HL-60 (cell line): ENCODE data around the gene PRRT2.

Experiments
- POLR2AphosphoS5 ChIP-seq: IDR thresholded peaks from 2 replicates; pipeline ENCODE4 v1.6.1; 2012; ENCODE audit warnings: low read depth
- TF ChIP-seq, protein P1 (sequence below): IDR thresholded peaks from one replicate; pipeline ENCODE4 v1.5.1; 2011; ENCODE audit warnings: low read length, control low read depth, inconsistent platforms; ENCODE audit not compliant: insufficient read depth

DNA sequence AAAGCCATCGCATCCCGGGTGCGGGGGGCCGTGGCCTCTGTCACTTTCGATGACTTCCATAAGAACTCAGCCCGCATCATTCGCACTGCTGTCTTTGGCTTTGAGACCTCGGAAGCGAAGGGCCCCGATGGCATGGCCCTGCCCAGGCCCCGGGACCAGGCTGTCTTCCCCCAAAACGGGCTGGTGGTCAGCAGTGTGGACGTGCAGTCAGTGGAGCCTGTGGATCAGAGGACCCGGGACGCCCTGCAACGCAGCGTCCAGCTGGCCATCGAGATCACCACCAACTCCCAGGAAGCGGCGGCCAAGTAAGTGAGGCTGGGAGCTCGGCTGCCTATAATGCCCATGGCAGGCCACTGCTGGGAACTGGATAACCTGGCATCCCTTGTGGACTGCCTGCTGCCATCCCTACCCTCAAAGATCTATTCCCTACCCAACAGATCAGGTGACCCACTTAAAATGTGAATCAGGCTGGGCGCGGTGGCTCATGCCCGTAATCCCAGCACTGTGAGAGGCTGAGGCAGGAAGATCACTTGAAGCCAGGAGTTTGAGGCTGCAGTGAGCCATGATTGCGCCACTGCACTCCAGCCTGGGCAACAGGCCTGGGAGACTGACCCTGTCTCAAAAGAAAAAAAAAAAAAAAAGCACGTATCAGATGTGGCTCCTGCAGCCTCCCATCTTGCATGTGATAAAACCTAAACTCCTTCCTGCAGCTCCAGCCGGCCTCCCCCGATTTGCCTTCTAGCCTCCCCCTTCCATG, 32.8 kb downstream of the PRRT2 start:
- TF ChIP-seq, protein P1, sequence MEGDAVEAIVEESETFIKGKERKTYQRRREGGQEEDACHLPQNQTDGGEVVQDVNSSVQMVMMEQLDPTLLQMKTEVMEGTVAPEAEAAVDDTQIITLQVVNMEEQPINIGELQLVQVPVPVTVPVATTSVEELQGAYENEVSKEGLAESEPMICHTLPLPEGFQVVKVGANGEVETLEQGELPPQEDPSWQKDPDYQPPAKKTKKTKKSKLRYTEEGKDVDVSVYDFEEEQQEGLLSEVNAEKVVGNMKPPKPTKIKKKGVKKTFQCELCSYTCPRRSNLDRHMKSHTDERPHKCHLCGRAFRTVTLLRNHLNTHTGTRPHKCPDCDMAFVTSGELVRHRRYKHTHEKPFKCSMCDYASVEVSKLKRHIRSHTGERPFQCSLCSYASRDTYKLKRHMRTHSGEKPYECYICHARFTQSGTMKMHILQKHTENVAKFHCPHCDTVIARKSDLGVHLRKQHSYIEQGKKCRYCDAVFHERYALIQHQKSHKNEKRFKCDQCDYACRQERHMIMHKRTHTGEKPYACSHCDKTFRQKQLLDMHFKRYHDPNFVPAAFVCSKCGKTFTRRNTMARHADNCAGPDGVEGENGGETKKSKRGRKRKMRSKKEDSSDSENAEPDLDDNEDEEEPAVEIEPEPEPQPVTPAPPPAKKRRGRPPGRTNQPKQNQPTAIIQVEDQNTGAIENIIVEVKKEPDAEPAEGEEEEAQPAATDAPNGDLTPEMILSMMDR = no peak
- no peak for TF ChIP-seq POLR2AphosphoS5
